ENCODE results near the gene TNNT3. TPM values are rescaled to one million over a fixed set of nuclear protein-coding genes. Genes with fewer than 3 reads are reported as not detected.

Gene TNNT3
- total RNA-seq, 3 donors from 2014 or later = 3.5 to 8.2 (median 3.6) TPM

GRCh38 chr11:1978720-1979473 is 59.4 kb downstream of the TNNT3 start:
- no peaks in the 10 kb centered on the region for H3K9me3 ChIP-seq
- intact Hi-C loops (cut with DNase I; ENCODE audit: low total_unique reads) = no loop called here
- no peak for DNase-seq (ENCODE audit: low spot score in 2 of 2)

GRCh38 chr11:1979607-1980006 is 60.1 kb downstream of the TNNT3 start:
- Histone ChIP-seq H3K36me3 (no peaks in the 10 kb centered on the region), H3K4me1 (no peaks in the 10 kb centered on the region), H3K27me3 (no peaks in the 10 kb centered on the region), H3K27ac (no peak overlapping the region), H3K4me3 (no peak overlapping the region), H3K9me3 (no peaks in the 10 kb centered on the region)
- intact Hi-C loops (cut with DNase I; ENCODE audit: low total_unique reads) = no loop called here
- DNase-seq (ENCODE audit: low spot score in 2 of 2) = no peak
- TF ChIP-seq CTCF (IDR thresholded peaks at IDR 0.05) (no peak), POLR2AphosphoS5 (IDR thresholded peaks at IDR 0.05) (no peak)

More at GRCh38 chr11:1978720-1979473, 59.4 kb downstream of the TNNT3 start:
- Histone ChIP-seq H3K36me3 (no peaks in the 10 kb centered on the region), H3K27me3 (no peaks in the 10 kb centered on the region), H3K4me1 (no peaks in the 10 kb centered on the region), H3K4me3 (no peak overlapping the region), H3K27ac (no peak overlapping the region)
- no peak for TF ChIP-seq CTCF (IDR thresholded peaks at IDR 0.05)
- TF ChIP-seq POLR2A (IDR thresholded peaks at IDR 0.05) = no peak
- TF ChIP-seq POLR2AphosphoS5 (IDR thresholded peaks at IDR 0.05) = no peak

- TF ChIP-seq CTCF (IDR thresholded peaks at IDR 0.05) (no peak), POLR2A (IDR thresholded peaks at IDR 0.05) (no peak), POLR2AphosphoS5 (IDR thresholded peaks at IDR 0.05) (no peak)
- intact Hi-C loops (cut with DNase I; ENCODE audit: low total_unique reads) = no loop called here
Measured at GRCh38 chr11:1982873-1983600, 63.5 kb downstream of the TNNT3 start.

GRCh38 chr11:1983601-1983961 is 64.1 kb downstream of the TNNT3 start:
- H3K36me3 ChIP-seq = no peaks in the 10 kb centered on the region
- H3K4me1 ChIP-seq = no peaks in the 10 kb centered on the region
- TF ChIP-seq POLR2A (IDR thresholded peaks at IDR 0.05) = no peak
- no peak for TF ChIP-seq CTCF (IDR thresholded peaks at IDR 0.05)
- no peak for TF ChIP-seq POLR2AphosphoS5 (IDR thresholded peaks at IDR 0.05)
- intact Hi-C loops (cut with DNase I; ENCODE audit: low total_unique reads) = no loop called here
- no peaks in the 10 kb centered on the region for H3K27me3 ChIP-seq
- DNase-seq (ENCODE audit: low spot score in 2 of 2) = no peak
- no peak overlapping the region for H3K27ac ChIP-seq
- no peak overlapping the region for H3K4me3 ChIP-seq
- H3K9me3 ChIP-seq = no peaks in the 10 kb centered on the region

More at GRCh38 chr11:1982873-1983600, 63.5 kb downstream of the TNNT3 start:
- H3K9me3 ChIP-seq = no peaks in the 10 kb centered on the region
- H3K4me1 ChIP-seq = no peaks in the 10 kb centered on the region
- no peaks in the 10 kb centered on the region for H3K36me3 ChIP-seq
- H3K27me3 ChIP-seq = no peaks in the 10 kb centered on the region
- DNase-seq (ENCODE audit: low spot score in 2 of 2) = no peak
- H3K27ac ChIP-seq = no peak overlapping the region
- no peak overlapping the region for H3K4me3 ChIP-seq

- intact Hi-C loops (cut with DNase I; ENCODE audit: low total_unique reads) = no loop called here
- no peak for DNase-seq (ENCODE audit: low spot score in 2 of 2)
- TF ChIP-seq POLR2AphosphoS5 (IDR thresholded peaks at IDR 0.05) (no peak), CTCF (IDR thresholded peaks at IDR 0.05) (no peak), POLR2A (IDR thresholded peaks at IDR 0.05) (no peak)
- H3K36me3 ChIP-seq = no peaks in the 10 kb centered on the region
- no peaks in the 10 kb centered on the region for H3K27me3 ChIP-seq
- no peaks in the 10 kb centered on the region for H3K9me3 ChIP-seq
- H3K4me3 ChIP-seq = no peak overlapping the region
- H3K4me1 ChIP-seq = no peaks in the 10 kb centered on the region
- no peak overlapping the region for H3K27ac ChIP-seq
Measured at GRCh38 chr11:1987024-1987423, 67.5 kb downstream of the TNNT3 start.
